22Rv1 (cell line): ENCODE data around the gene AP4E1.

Experiments
- ZFX ChIP-seq: fragments of 450-650 bp; IDR thresholded peaks from 2 replicates; pipeline ENCODE4 v1.6.1; 2017; ENCODE audit warnings: antibody characterized with exemption, borderline replicate concordance
- TF ChIP-seq, protein P1 (sequence below): fragments of 450-650 bp; IDR thresholded peaks from 2 replicates; pipeline ENCODE4 v1.5.1; 2017; ENCODE audit warnings: mild to moderate bottlenecking

DNA sequence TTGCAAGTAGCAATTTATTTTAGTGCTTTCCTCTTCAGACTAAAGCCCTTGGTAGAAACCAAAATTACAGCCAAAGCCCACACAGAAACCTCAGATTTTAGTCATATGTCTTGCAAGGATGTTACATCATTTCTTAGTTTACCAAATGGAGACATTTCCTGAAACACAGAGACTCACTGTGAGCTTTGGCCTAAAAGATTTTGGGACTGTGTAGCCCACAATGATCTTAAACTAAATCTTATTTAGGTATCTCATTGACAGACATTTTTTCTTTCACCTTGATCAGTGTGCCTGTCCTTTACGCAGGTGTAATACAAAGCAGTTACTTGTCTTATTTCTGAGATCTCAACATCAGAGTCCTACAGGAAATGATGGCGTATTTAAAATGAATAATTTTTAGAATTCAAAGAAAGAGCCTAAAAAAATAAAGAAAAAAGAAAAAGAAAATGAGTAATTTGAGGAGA lies 27.8 kb upstream of the AP4E1 start:
- TF ChIP-seq, protein P1, sequence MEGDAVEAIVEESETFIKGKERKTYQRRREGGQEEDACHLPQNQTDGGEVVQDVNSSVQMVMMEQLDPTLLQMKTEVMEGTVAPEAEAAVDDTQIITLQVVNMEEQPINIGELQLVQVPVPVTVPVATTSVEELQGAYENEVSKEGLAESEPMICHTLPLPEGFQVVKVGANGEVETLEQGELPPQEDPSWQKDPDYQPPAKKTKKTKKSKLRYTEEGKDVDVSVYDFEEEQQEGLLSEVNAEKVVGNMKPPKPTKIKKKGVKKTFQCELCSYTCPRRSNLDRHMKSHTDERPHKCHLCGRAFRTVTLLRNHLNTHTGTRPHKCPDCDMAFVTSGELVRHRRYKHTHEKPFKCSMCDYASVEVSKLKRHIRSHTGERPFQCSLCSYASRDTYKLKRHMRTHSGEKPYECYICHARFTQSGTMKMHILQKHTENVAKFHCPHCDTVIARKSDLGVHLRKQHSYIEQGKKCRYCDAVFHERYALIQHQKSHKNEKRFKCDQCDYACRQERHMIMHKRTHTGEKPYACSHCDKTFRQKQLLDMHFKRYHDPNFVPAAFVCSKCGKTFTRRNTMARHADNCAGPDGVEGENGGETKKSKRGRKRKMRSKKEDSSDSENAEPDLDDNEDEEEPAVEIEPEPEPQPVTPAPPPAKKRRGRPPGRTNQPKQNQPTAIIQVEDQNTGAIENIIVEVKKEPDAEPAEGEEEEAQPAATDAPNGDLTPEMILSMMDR: no peak
- no peak for TF ChIP-seq ZFX
